ENCODE measurements around the gene ATP9A. TPM values are rescaled to one million over a fixed set of nuclear protein-coding genes. Genes with fewer than 3 reads are reported as not detected.
A peak's percentile ranks its signal among the peaks of the same experiment; 100 is the strongest.

The ATP9A gene
- total and polyA plus RNA-seq, 2 donors (not counting 3 experiments of a cell fraction or from before 2014, with no cell fraction given) = 20.9 to 41.5 TPM

DNA sequence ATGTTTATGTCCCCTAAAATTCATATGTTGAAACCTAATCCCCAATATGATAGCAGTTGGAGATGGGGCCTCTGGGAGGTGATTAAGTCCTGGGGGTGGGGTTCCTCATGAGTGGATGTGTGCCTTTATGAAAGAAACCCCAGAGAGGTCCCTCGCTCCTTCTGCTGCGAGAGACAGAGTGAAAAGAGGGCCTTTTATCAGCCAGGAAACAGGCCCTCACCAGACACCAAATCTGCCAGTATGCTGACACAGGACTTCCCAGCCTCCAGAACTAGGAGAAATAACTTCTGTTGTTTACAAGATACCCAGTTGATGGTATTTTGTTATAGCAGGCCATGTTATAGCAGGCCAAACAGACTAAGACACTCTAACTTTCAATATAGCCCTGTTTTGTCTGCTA, 124.8 kb downstream of the ATP9A start:
- Histone ChIP-seq H3K36me3 (ENCODE audit: control insufficient read depth in 2 of 2, extremely low read depth in 1 of 2, insufficient read depth in 2 of 2, low read length in 2 of 2) (no peaks in the 10 kb centered on the region), H3K9me3 (replicated peaks; ENCODE audit: control insufficient read depth, insufficient read depth, low read length) (no peaks in the 10 kb centered on the region), H4K20me1 (replicated peaks; ENCODE audit: control insufficient read depth, extremely low read depth, insufficient read depth, low read length) (no peaks in the 10 kb centered on the region), H3K79me2 (ENCODE audit: control insufficient read depth, insufficient read depth, low read length) (no peaks in the 10 kb centered on the region), H3K4me2 (ENCODE audit: insufficient read depth, low read length) (no peak overlapping the region), H3K27ac (ENCODE audit: insufficient read depth, low read depth, low read length) (no peak overlapping the region), H2AFZ (ENCODE audit: low read depth, low read length) (no peak overlapping the region), H3K9ac (replicated peaks; ENCODE audit: extremely low read depth, insufficient read depth, low read length) (no peak overlapping the region), H3K9me1 (replicated peaks; ENCODE audit: control insufficient read depth, extremely low read depth, insufficient read depth, low read length) (no peaks in the 10 kb centered on the region), H3K4me3 (replicated peaks in 1 of 3; ENCODE audit: insufficient read depth in 1 of 3, low read depth in 1 of 3, low read length in 3 of 3) (no peak overlapping the region), H3K4me1 (ENCODE audit: control insufficient read depth, extremely low read depth, insufficient read depth, low read length) (peaks cover 3% of the 10 kb centered on the region), H3K27me3 (ENCODE audit: control insufficient read depth in 2 of 2, insufficient read depth in 2 of 2, low read length in 2 of 2) (no peaks in the 10 kb centered on the region)
- dilution Hi-C loops (cut with MboI; ENCODE audit: extremely low pct_ligation_motif_present, low sequenced_read_pairs) (no loop called here), intact Hi-C loops (cut with micrococcal nuclease) (no loop called here)
- TF ChIP-seq FOS (IDR thresholded peaks at IDR 0.05; ENCODE audit: borderline replicate concordance, insufficient read depth, low read length) = no peak
- TF ChIP-seq MYC (IDR thresholded peaks at IDR 0.05; ENCODE audit: low read depth, low read length) = no peak
- TF ChIP-seq POLR2A (IDR thresholded peaks at IDR 0.05; ENCODE audit: low read depth, low read length) = no peak
- TF ChIP-seq JUN (IDR thresholded peaks at IDR 0.05; ENCODE audit: borderline replicate concordance, insufficient read depth, insufficient read length, low read depth) = no peak
- TF ChIP-seq POLR2AphosphoS5 (IDR thresholded peaks at IDR 0.05; ENCODE audit: insufficient read depth, low read depth, low read length) = no peak
- no peak for TF ChIP-seq GATA2 (IDR thresholded peaks at IDR 0.05; ENCODE audit: insufficient read depth, insufficient read length, low read depth, low read length)
- no peak for TF ChIP-seq EZH2 (IDR thresholded peaks at IDR 0.05; ENCODE audit: borderline replicate concordance, low read depth, low read length, severe bottlenecking)
- TF ChIP-seq, protein P1, sequence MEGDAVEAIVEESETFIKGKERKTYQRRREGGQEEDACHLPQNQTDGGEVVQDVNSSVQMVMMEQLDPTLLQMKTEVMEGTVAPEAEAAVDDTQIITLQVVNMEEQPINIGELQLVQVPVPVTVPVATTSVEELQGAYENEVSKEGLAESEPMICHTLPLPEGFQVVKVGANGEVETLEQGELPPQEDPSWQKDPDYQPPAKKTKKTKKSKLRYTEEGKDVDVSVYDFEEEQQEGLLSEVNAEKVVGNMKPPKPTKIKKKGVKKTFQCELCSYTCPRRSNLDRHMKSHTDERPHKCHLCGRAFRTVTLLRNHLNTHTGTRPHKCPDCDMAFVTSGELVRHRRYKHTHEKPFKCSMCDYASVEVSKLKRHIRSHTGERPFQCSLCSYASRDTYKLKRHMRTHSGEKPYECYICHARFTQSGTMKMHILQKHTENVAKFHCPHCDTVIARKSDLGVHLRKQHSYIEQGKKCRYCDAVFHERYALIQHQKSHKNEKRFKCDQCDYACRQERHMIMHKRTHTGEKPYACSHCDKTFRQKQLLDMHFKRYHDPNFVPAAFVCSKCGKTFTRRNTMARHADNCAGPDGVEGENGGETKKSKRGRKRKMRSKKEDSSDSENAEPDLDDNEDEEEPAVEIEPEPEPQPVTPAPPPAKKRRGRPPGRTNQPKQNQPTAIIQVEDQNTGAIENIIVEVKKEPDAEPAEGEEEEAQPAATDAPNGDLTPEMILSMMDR (IDR thresholded peaks at IDR 0.05; ENCODE audit: extremely low read depth in 1 of 2, insufficient read depth in 1 of 2, low read depth in 1 of 2, low read length in 2 of 2) = no peak
- TF ChIP-seq, protein P2, sequence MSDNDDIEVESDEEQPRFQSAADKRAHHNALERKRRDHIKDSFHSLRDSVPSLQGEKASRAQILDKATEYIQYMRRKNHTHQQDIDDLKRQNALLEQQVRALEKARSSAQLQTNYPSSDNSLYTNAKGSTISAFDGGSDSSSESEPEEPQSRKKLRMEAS (IDR thresholded peaks at IDR 0.05; ENCODE audit: insufficient read depth, insufficient read length) = no peak
- ChIA-PET POLR2A (no interaction called here), CTCF (interaction anchor here (1.0 to 7.5 kb wide), 4 partner anchors 15 to 440 kb away, joined by 3 to 49 read pairs (median 4); no protein-coding TSS in a partner anchor)
- FAIRE-seq (no peak), DNase-seq (ENCODE audit: low read depth, low spot score) (peak; percentile 90)
- no TSS peak for BruUV-seq (replicated peaks)
